HEK293T (cell line): ENCODE data around the gene NUMB.

Experiments
- CTCF ChIA-PET: fragments of 350-600 bp; formaldehyde crosslinking; extraction: SDS; loops from one replicate; lab custom pipeline; 2021; ENCODE audit warnings: antibody characterized with exemption, inconsistent platforms; lab: Yijun Ruan, JAX
- POLR2A ChIA-PET: fragments of 350-600 bp; formaldehyde crosslinking; extraction: SDS; loops from one replicate; lab custom pipeline; 2020; ENCODE audit warnings: antibody characterized with exemption, inconsistent platforms; lab: Yijun Ruan, JAX
- DNase-seq: peaks from one replicate; pipeline ENCODE4 v3.0.0; 2012; ENCODE audit warnings: mixed read lengths; ENCODE audit errors: extremely low spot score
- ARNT ChIP-seq: fragments of 450-650 bp; IDR thresholded peaks from 2 replicates; pipeline ENCODE4 v1.6.1; 2017; ENCODE audit warnings: mild to moderate bottlenecking
- BHLHE40 ChIP-seq: fragments of 450-650 bp; IDR thresholded peaks from 2 replicates; pipeline ENCODE4 v1.6.1; 2016; ENCODE audit warnings: mild to moderate bottlenecking, moderate library complexity, borderline replicate concordance
- CTBP1 ChIP-seq: fragments of 450-650 bp; IDR thresholded peaks from 2 replicates; pipeline ENCODE4 v1.6.1; 2016; ENCODE audit warnings: borderline replicate concordance
- ELF4 ChIP-seq: fragments of 450-650 bp; IDR thresholded peaks from 2 replicates; pipeline ENCODE4 v1.6.1; 2017; ENCODE audit warnings: antibody characterized with exemption
- FOXA1 ChIP-seq: fragments of 450-650 bp; IDR thresholded peaks from 2 replicates; pipeline ENCODE4 v1.6.1; 2016; ENCODE audit warnings: mild to moderate bottlenecking
- FOXK2 ChIP-seq: fragments of 450-650 bp; IDR thresholded peaks from 2 replicates; pipeline ENCODE4 v1.6.1; 2016; ENCODE audit warnings: mild to moderate bottlenecking
- FOXM1 ChIP-seq: fragments of 450-650 bp; IDR thresholded peaks from 2 replicates; pipeline ENCODE4 v1.6.1; 2017; ENCODE audit warnings: mild to moderate bottlenecking, borderline replicate concordance
- HDGF ChIP-seq: fragments of 450-650 bp; IDR thresholded peaks from 2 replicates; pipeline ENCODE4 v1.6.1; 2017; ENCODE audit warnings: antibody characterized with exemption, borderline replicate concordance
- L3MBTL2 ChIP-seq: fragments of 450-650 bp; conservative IDR thresholded peaks from 2 replicates; pipeline ENCODE4 v1.6.1; 2016; ENCODE audit warnings: mild to moderate bottlenecking
- LEF1 ChIP-seq: fragments of 450-650 bp; IDR thresholded peaks from 2 replicates; pipeline ENCODE4 v1.6.1; 2017; ENCODE audit warnings: mild to moderate bottlenecking, borderline replicate concordance
- NFRKB ChIP-seq: fragments of 450-650 bp; IDR thresholded peaks from 2 replicates; pipeline ENCODE4 v1.6.1; 2016; ENCODE audit warnings: mild to moderate bottlenecking, moderate library complexity
- PKNOX1 ChIP-seq: fragments of 450-650 bp; IDR thresholded peaks from 2 replicates; pipeline ENCODE4 v1.6.1; 2016
- SP1 ChIP-seq: fragments of 450-650 bp; IDR thresholded peaks from 2 replicates; pipeline ENCODE4 v1.6.1; 2017
- SUZ12 ChIP-seq: fragments of 450-650 bp; IDR thresholded peaks from 2 replicates; pipeline ENCODE4 v1.6.1; 2016; ENCODE audit warnings: mild to moderate bottlenecking
- TARDBP ChIP-seq: fragments of 450-650 bp; IDR thresholded peaks from 2 replicates; pipeline ENCODE4 v1.6.1; 2016
- ZNF384 ChIP-seq: fragments of 450-650 bp; IDR thresholded peaks from 2 replicates; pipeline ENCODE4 v1.6.1; 2016

The NUMB gene

GRCh38 chr14:73252491-73253322 is 205.6 kb downstream of the NUMB start:
- TF ChIP-seq HDGF (no peak), FOXM1 (no peak), PKNOX1 (no peak), SUZ12 (no peak)
- no peak for DNase-seq
- POLR2A ChIA-PET: no interaction called here
- CTCF ChIA-PET: no interaction called here

GRCh38 chr14:73251516-73252215 is 206.7 kb downstream of the NUMB start:
- ChIA-PET CTCF (no interaction called here), POLR2A (no interaction called here)
- DNase-seq: no peak
- TF ChIP-seq SP1 (no peak), ELF4 (no peak), CTBP1 (no peak), ARNT (no peak), ZNF384 (no peak), FOXK2 (no peak), BHLHE40 (no peak), TARDBP (no peak), FOXM1 (no peak), HDGF (no peak)

- ChIA-PET CTCF (no interaction called here), POLR2A (no interaction called here)
- DNase-seq: no peak
- TF ChIP-seq ARNT: no peak
- TF ChIP-seq FOXK2: no peak
- no peak for TF ChIP-seq HDGF
- no peak for TF ChIP-seq NFRKB
- no peak for TF ChIP-seq PKNOX1
These were observed 207.4 kb downstream of the NUMB start for GRCh38 chr14:73250781-73251500.

- CTCF ChIA-PET: no interaction called here
- TF ChIP-seq LEF1 (no peak), FOXK2 (no peak), ARNT (no peak), PKNOX1 (no peak), SP1 (no peak), SUZ12 (no peak), TARDBP (no peak), BHLHE40 (no peak), FOXM1 (no peak), HDGF (no peak), NFRKB (no peak), ELF4 (no peak), CTBP1 (no peak), ZNF384 (no peak), L3MBTL2 (no peak)
- no peak for DNase-seq
- POLR2A ChIA-PET: no interaction called here
These were observed 208.0 kb downstream of the NUMB start for GRCh38 chr14:73250317-73250713.

- ChIA-PET POLR2A (interaction anchor here (1.0 to 1.6 kb wide), 2 partner anchors 11 to 241 kb away, joined by 3 to 4 read pairs; partner anchors contain the start of gene RIOX1), CTCF (no interaction called here)
- no peak for DNase-seq
- TF ChIP-seq FOXK2 (no peak), SUZ12 (no peak), SP1 (no peak), NFRKB (no peak), ARNT (no peak), FOXM1 (no peak), ZNF384 (no peak), TARDBP (no peak), FOXA1 (no peak), HDGF (no peak), L3MBTL2 (no peak), LEF1 (no peak), ELF4 (no peak), CTBP1 (no peak), PKNOX1 (no peak), BHLHE40 (no peak)
These were observed 208.6 kb downstream of the NUMB start for GRCh38 chr14:73249564-73250316.
